Measurements from ENCODE around the gene SELPLG. TPM values are rescaled to one million over a fixed set of nuclear protein-coding genes. Genes with fewer than 3 reads are reported as not detected.

The SELPLG gene
- total and polyA plus RNA-seq, 8 donors: 1.2 to 6.1 (median 3.0) TPM

- TF ChIP-seq POLR2AphosphoS5 (IDR thresholded peaks at IDR 0.05) (no peak), POLR2A (IDR thresholded peaks at IDR 0.05) (no peak), EP300 (IDR thresholded peaks at IDR 0.05) (no peak), CTCF (IDR thresholded peaks at IDR 0.05) (no peak)
- intact Hi-C loops (cut with DNase I; ENCODE audit: low total_unique reads): no loop called here
- Histone ChIP-seq H3K27me3 (no peaks in the 10 kb centered on the region), H3K27ac (no peak overlapping the region), H3K36me3 (peaks cover 32 to 99% (median 75%) of the 10 kb centered on the region in 4 donors), H3K9me3 (no peaks in the 10 kb centered on the region), H3K4me1 (peaks cover 0 to 12% (median 4%) of the 10 kb centered on the region in 4 donors), H3K4me3 (no peak overlapping the region)
- 87 to 94% (median 91%) methylated on average over 3 of the region's 3 CpGs for WGBS, 5 donors
- no peak for DNase-seq
These were observed 20.2 kb upstream of the SELPLG start for GRCh38 chr12:108653922-108654321.

- H3K36me3 ChIP-seq: peaks cover 24 to 99% (median 77%) of the 10 kb centered on the region in 4 donors
- no peak overlapping the region for H3K27ac ChIP-seq
- DNase-seq: no peak
- intact Hi-C loops (cut with DNase I; ENCODE audit: low total_unique reads): no loop called here
- TF ChIP-seq POLR2AphosphoS5 (IDR thresholded peaks at IDR 0.05): no peak
- no peak for TF ChIP-seq POLR2A (IDR thresholded peaks at IDR 0.05)
- TF ChIP-seq EP300 (IDR thresholded peaks at IDR 0.05): no peak
- no peak for TF ChIP-seq CTCF (IDR thresholded peaks at IDR 0.05)
- H3K9me3 ChIP-seq: no peaks in the 10 kb centered on the region
- peaks cover 0 to 9% (median 3%) of the 10 kb centered on the region in 4 donors for H3K4me1 ChIP-seq
- no peaks in the 10 kb centered on the region for H3K27me3 ChIP-seq
- no peak overlapping the region for H3K4me3 ChIP-seq
These were observed 19.4 kb upstream of the SELPLG start for GRCh38 chr12:108653082-108653516.

GRCh38 chr12:108650083-108650482, 16.4 kb upstream of the SELPLG start:
- H3K9me3 ChIP-seq: no peaks in the 10 kb centered on the region
- peak overlapping the region in 2 of 5 donors; percentile 35 to 36 for H3K27ac ChIP-seq
- DNase-seq: no peak
- no peak overlapping the region for H3K4me3 ChIP-seq
- H3K27me3 ChIP-seq: no peaks in the 10 kb centered on the region
- WGBS, 5 donors: 52 to 82% (median 77%) methylated on average over 2 of the region's 2 CpGs
- intact Hi-C loops (cut with DNase I; ENCODE audit: low total_unique reads): no loop called here
- H3K4me1 ChIP-seq: peaks cover 0 to 23% (median 11%) of the 10 kb centered on the region in 4 donors
- no peak for TF ChIP-seq CTCF (IDR thresholded peaks at IDR 0.05)
- TF ChIP-seq POLR2AphosphoS5 (IDR thresholded peaks at IDR 0.05): no peak
- H3K36me3 ChIP-seq: peaks cover 22 to 98% (median 79%) of the 10 kb centered on the region in 4 donors

GRCh38 chr12:108649669-108650068, 16.0 kb upstream of the SELPLG start:
- TF ChIP-seq POLR2A (IDR thresholded peaks at IDR 0.05) (no peak), POLR2AphosphoS5 (IDR thresholded peaks at IDR 0.05) (no peak), EP300 (IDR thresholded peaks at IDR 0.05) (no peak), CTCF (IDR thresholded peaks at IDR 0.05) (no peak)
- Histone ChIP-seq H3K9me3 (no peaks in the 10 kb centered on the region), H3K27me3 (no peaks in the 10 kb centered on the region), H3K4me1 (peaks cover 0 to 26% (median 12%) of the 10 kb centered on the region in 4 donors), H3K27ac (peak overlapping the region in 2 of 5 donors; percentile 35 to 36), H3K4me3 (no peak overlapping the region), H3K36me3 (peaks cover 22 to 98% (median 82%) of the 10 kb centered on the region in 4 donors)
- 52 to 75% (median 71%) methylated on average over 4 of the region's 4 CpGs for WGBS, 5 donors
- DNase-seq: no peak
- intact Hi-C loops (cut with DNase I; ENCODE audit: low total_unique reads): no loop called here

Measured in stomach (tissue), 9 donors.